B cell (primary cell): ENCODE measurements around the gene KRT34.

Source experiments
- CTCF ChIP-seq: fragments of 200-600 bp; IDR thresholded peaks from one replicate; pipeline ENCODE4 v1.8.0; 2022; ENCODE audit warnings: antibody characterized with exemption, mild to moderate bottlenecking
- EZH2 ChIP-seq: IDR thresholded peaks from 2 replicates; pipeline ENCODE4 v1.6.1; 2012; ENCODE audit warnings: borderline replicate concordance, low read depth, mild to moderate bottlenecking, moderate library complexity, low read length; ENCODE audit not compliant: insufficient read depth, poor library complexity, severe bottlenecking

- TF ChIP-seq CTCF = no peak
- no peak for TF ChIP-seq EZH2
Measured at GRCh38 chr17:41332239-41332638, 49.9 kb downstream of the KRT34 start.
